Stimulated activated effector memory CD8-positive, alpha-beta T cell treated with anti-CD3 and anti-CD28 coated beads, Interleukin-12 subunit alpha, Interleukin-12 subunit beta, amount 100 ng/mL, for 72 hours (primary cell): Measurements from ENCODE around the gene PLXNC1.
"Not testable (repeated sequence)": the region's sequence is repeated elsewhere in the genome, so short reads cannot be mapped to it uniquely, and the experiment has no call there.

ENCODE experiments used
- ATAC-seq: fragments of 150-1000 bp; cut with Tn5 transposase; 2 replicates; pipeline ENCODE4 v1.10.0; 2021
- DNase-seq, 2 donors: peaks; one replicate each; pipeline ENCODE4 v3.0.0; 2021 to 2022; ENCODE audit warnings: low spot score in 2 of 2
- H3K27ac Mint-ChIP-seq: one replicate; pipeline ENCODE4 v1.8.0; 2022; ENCODE audit warnings: mild to moderate bottlenecking, mixed read lengths
- H3K36me3 Mint-ChIP-seq: one replicate; pipeline ENCODE4 v1.8.0; 2022; ENCODE audit warnings: mild to moderate bottlenecking, mixed read lengths
- H3K4me1 Mint-ChIP-seq: one replicate; pipeline ENCODE4 v1.8.0; 2022; ENCODE audit warnings: mixed read lengths
- H3K4me3 Mint-ChIP-seq: one replicate; pipeline ENCODE4 v1.8.0; 2022; ENCODE audit warnings: mild to moderate bottlenecking, mixed read lengths
- H3K9me3 Mint-ChIP-seq: one replicate; pipeline ENCODE4 v1.8.0; 2022; ENCODE audit warnings: mixed read lengths

PLXNC1 gene

GRCh38 chr12:94304012-94304411 is 155.6 kb downstream of the PLXNC1 start:
- DNase-seq, result peak in 1 of 2 donors; percentile 48
- no peak overlapping the region for H3K4me3 Mint-ChIP-seq
- peaks cover 51% of the 10 kb centered on the region for H3K4me1 Mint-ChIP-seq
- ATAC-seq, result no peak
- no peaks in the 10 kb centered on the region for H3K9me3 Mint-ChIP-seq
- H3K27ac Mint-ChIP-seq, result no peak overlapping the region
- H3K36me3 Mint-ChIP-seq, result peaks cover 77% of the 10 kb centered on the region

DNA sequence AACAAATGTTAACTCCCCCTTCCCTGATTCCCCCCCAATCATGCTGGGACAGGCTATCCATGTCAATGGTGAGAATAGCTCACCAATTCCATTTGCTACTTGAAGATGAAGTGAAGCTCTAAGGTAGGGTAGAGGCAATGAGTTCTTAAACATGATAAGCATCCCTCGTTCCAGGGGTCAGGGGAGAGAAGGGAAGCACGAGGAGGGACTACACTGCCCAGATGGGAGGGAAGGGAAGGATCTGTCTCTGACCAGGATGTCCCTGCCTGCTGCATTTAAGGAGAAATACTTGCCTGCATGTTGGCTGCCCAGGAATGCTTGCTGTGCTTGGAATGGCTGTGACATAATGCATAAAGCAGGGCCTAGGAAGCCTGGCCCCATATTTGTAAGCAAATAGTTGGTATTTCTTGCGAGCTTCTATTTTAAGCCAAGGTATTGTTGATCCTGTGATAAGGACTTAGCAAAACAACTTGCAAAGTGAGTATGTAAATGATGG is 156.2 kb downstream of the PLXNC1 start:
- DNase-seq (peak in 1 of 2 donors; percentile 43), ATAC-seq (no peak)
- Mint-ChIP-seq H3K4me3 (no peak overlapping the region), H3K27ac (no peak overlapping the region), H3K4me1 (peaks cover 51% of the 10 kb centered on the region), H3K9me3 (no peaks in the 10 kb centered on the region), H3K36me3 (peaks cover 80% of the 10 kb centered on the region)

GRCh38 chr12:94305130-94305957 is 157.0 kb downstream of the PLXNC1 start:
- ATAC-seq (peak; percentile 90), DNase-seq (peak; percentile 42 to 84)
- H3K4me3 Mint-ChIP-seq, result peak overlapping the region; percentile 8
- H3K27ac Mint-ChIP-seq, result peak overlapping the region; percentile 74
- peaks cover 75% of the 10 kb centered on the region for H3K36me3 Mint-ChIP-seq
- H3K9me3 Mint-ChIP-seq, result no peaks in the 10 kb centered on the region
- H3K4me1 Mint-ChIP-seq, result peaks cover 48% of the 10 kb centered on the region

DNA sequence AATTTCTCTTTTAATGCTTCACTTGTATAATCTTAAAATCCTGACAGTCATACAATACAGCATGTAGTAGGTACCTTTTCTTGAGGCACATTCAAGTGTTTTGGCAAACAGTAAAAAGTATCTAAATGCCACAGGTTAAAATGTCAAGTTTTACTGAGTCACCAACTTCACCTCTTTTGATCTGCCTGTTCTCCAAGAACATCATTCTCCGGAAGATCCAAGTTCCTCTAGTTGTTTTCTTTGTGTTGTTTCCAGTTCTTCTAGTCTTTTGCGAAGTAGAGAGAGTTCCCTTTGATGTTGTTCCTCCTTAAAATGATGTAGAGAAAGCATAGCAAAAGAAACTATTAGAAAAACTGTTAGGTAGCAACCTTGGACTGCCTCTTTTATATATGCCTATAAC is 160.2 kb downstream of the PLXNC1 start:
- Mint-ChIP-seq H3K27ac (peak overlapping the region; percentile 35), H3K9me3 (no peaks in the 10 kb centered on the region), H3K4me1 (peaks cover 41% of the 10 kb centered on the region), H3K4me3 (no peak overlapping the region), H3K36me3 (peaks cover 61% of the 10 kb centered on the region)
- ATAC-seq (no peak), DNase-seq (no peak)

- Mint-ChIP-seq H3K9me3 (no peaks in the 10 kb centered on the region), H3K4me1 (peaks cover 39% of the 10 kb centered on the region), H3K36me3 (peaks cover 59% of the 10 kb centered on the region), H3K4me3 (no peak overlapping the region), H3K27ac (no peak overlapping the region)
- ATAC-seq (peak; percentile 84), DNase-seq (no peak)
Observed at GRCh38 chr12:94309373-94309772, 161.0 kb downstream of the PLXNC1 start.

- DNase-seq (no peak), ATAC-seq (no peak)
- Mint-ChIP-seq H3K36me3 (peaks cover 37% of the 10 kb centered on the region), H3K9me3 (peaks cover 3% of the 10 kb centered on the region), H3K4me3 (no peak overlapping the region), H3K4me1 (peaks cover 13% of the 10 kb centered on the region), H3K27ac (no peak overlapping the region)
Observed at GRCh38 chr12:94312378-94312777, 164.0 kb downstream of the PLXNC1 start.

GRCh38 chr12:94316600-94316999 is 168.2 kb downstream of the PLXNC1 start:
- H3K4me3 Mint-ChIP-seq, H3K27ac Mint-ChIP-seq, ATAC-seq, DNase-seq, H3K4me1 Mint-ChIP-seq: not testable (repeated sequence)
- Mint-ChIP-seq H3K36me3 (peaks cover 16% of the 10 kb centered on the region), H3K9me3 (peaks cover 30% of the 10 kb centered on the region)

DNA sequence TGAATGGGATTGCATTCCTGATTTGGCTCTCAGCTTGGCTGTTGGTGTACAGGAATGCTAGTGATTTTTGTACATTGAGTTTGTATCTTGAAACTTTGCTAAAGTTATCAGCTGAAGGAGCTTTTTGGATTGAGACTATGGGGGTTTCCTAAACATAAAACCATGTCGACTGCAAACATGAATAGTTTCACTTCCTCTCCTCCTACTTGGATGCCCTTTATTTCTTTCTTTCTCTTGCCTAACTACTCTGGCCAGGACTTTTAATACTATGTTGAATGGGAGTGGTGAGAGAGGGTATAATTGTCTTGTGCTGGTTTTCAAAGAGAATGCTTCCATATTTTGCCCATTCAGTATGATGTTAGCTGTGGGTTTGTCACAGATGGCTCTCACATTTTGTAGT is 169.8 kb downstream of the PLXNC1 start:
- Mint-ChIP-seq H3K36me3 (peaks cover 14% of the 10 kb centered on the region), H3K27ac (no peak overlapping the region), H3K4me3 (no peak overlapping the region), H3K4me1 (peaks cover 7% of the 10 kb centered on the region), H3K9me3 (peaks cover 31% of the 10 kb centered on the region)
- DNase-seq (no peak), ATAC-seq (no peak)

- Mint-ChIP-seq H3K9me3 (peaks cover 31% of the 10 kb centered on the region), H3K27ac (no peak overlapping the region), H3K4me1 (peaks cover 7% of the 10 kb centered on the region), H3K4me3 (no peak overlapping the region), H3K36me3 (peaks cover 18% of the 10 kb centered on the region)
- ATAC-seq (no peak), DNase-seq (no peak)
Observed at GRCh38 chr12:94320109-94320508, 171.7 kb downstream of the PLXNC1 start.

- no peak overlapping the region for H3K4me3 Mint-ChIP-seq
- peaks cover 36% of the 10 kb centered on the region for H3K36me3 Mint-ChIP-seq
- peaks cover 28% of the 10 kb centered on the region for H3K4me1 Mint-ChIP-seq
- no peak for DNase-seq
- H3K27ac Mint-ChIP-seq, result no peak overlapping the region
- H3K9me3 Mint-ChIP-seq, result peaks cover 29% of the 10 kb centered on the region
- ATAC-seq, result no peak
Observed at GRCh38 chr12:94322346-94322745, 174.0 kb downstream of the PLXNC1 start.

DNA sequence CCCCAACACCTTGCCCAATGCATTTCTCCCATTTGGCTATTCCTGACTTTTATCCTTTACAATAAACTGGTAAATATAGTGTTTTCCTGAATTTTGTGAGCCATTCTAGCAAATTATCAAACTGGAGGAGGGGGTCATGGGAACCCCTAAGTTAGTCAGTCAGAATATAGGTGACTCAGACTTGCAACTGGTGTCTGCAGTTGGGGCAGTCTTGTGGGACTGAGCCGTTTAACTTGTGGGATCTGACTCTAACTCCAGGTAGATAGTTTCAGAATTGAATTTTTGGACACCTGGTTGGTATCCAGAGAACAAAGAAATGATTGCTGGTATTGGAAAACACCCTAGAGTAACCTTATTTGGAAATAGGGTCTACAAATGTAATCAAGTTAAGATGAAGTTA is 177.9 kb downstream of the PLXNC1 start:
- DNase-seq (no peak), ATAC-seq (peak; percentile 41)
- Mint-ChIP-seq H3K4me3 (peak overlapping the region; percentile 23), H3K36me3 (peaks cover 61% of the 10 kb centered on the region), H3K27ac (peak overlapping the region; percentile 78), H3K9me3 (peaks cover 4% of the 10 kb centered on the region), H3K4me1 (peaks cover 39% of the 10 kb centered on the region)

DNA sequence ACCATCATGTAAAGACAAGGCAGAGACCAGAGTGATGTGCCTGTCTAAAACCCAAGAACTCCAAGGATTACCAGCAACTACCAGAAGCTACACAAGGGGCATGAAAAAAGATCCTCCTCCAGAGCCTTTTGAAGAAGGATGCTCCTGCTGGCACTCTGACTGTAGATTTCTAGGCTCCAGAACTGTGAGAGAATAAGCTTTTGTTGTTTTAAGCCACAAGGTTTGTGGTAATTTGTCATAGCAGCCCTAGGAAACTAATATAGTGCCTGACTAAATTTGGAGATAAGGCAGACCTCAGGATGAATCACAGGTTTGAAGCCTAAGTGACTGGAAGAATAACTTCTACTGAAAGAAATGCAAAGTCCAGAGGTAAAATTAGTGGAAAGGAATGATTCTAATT is 178.3 kb downstream of the PLXNC1 start:
- Mint-ChIP-seq H3K36me3 (peaks cover 61% of the 10 kb centered on the region), H3K27ac (peak overlapping the region; percentile 78), H3K9me3 (no peaks in the 10 kb centered on the region), H3K4me3 (peak overlapping the region; percentile 23), H3K4me1 (peaks cover 39% of the 10 kb centered on the region)
- DNase-seq (peak in 1 of 2 donors; percentile 8), ATAC-seq (peak; percentile 97)

- peaks cover 39% of the 10 kb centered on the region for H3K4me1 Mint-ChIP-seq
- H3K36me3 Mint-ChIP-seq, result peaks cover 63% of the 10 kb centered on the region
- peak overlapping the region; percentile 5 for H3K27ac Mint-ChIP-seq
Observed at GRCh38 chr12:94327809-94328208, 179.4 kb downstream of the PLXNC1 start.

GRCh38 chr12:94329366-94329765 is 181.0 kb downstream of the PLXNC1 start:
- H3K4me1 Mint-ChIP-seq, result peaks cover 39% of the 10 kb centered on the region
- ATAC-seq (no peak), DNase-seq (no peak)
- H3K9me3 Mint-ChIP-seq, result no peaks in the 10 kb centered on the region
- no peak overlapping the region for H3K4me3 Mint-ChIP-seq
- H3K27ac Mint-ChIP-seq, result no peak overlapping the region
- peaks cover 56% of the 10 kb centered on the region for H3K36me3 Mint-ChIP-seq

More at GRCh38 chr12:94327809-94328208, 179.4 kb downstream of the PLXNC1 start:
- DNase-seq (no peak), ATAC-seq (peak; percentile 54)
- Mint-ChIP-seq H3K4me3 (no peak overlapping the region), H3K9me3 (no peaks in the 10 kb centered on the region)

GRCh38 chr12:94333396-94333795 is 185.0 kb downstream of the PLXNC1 start:
- Mint-ChIP-seq H3K4me1 (peaks cover 8% of the 10 kb centered on the region), H3K9me3 (no peaks in the 10 kb centered on the region), H3K36me3 (peaks cover 28% of the 10 kb centered on the region), H3K4me3 (no peak overlapping the region), H3K27ac (no peak overlapping the region)
- ATAC-seq, result no peak
- DNase-seq, result no peak
